ENCODE results near the gene STXBP1.

Gene STXBP1

GRCh38 chr9:127739614-127740330 is 127.7 kb downstream of the STXBP1 start:
- no peak for DNase-seq

- peak; percentile 17 to 65 for DNase-seq
These were observed 129.9 kb downstream of the STXBP1 start for GRCh38 chr9:127741831-127742434.

Measured in NCI-H526 (cell line).